ENCODE measurements around the gene PLIN3. TPM values are rescaled to one million over a fixed set of nuclear protein-coding genes. Genes with fewer than 3 reads are reported as not detected.

Gene PLIN3
- total RNA-seq, 1 experiment from 2014 or later = 207 TPM

DNA sequence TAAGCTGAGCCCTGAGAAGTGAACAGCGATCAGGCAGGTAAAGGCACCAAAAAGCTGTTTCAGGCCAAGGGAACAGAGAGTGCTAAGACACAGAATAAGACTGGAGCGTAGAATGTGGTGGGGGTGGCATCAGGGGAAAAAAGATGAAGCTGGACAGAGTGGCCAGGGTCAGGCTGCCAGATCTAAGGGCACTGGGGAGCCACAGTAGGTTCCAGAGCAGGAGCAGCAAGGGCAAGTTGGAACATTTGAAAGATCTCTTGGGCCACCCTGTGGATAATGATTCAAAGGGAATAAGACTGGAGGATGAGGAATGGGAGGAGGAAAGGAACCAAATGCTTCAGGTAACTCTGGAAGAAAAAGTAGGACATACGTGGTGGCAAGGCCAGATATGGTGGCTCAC lies 6.5 kb upstream of the PLIN3 start:
- no peaks in the 10 kb centered on the region for H3K36me3 ChIP-seq (ENCODE audit: control insufficient read depth in 1 of 2, insufficient read depth in 2 of 2, low read length in 2 of 2)
- no peak overlapping the region for H3K27ac ChIP-seq (ENCODE audit: low read depth, low read length)
- no peaks in the 10 kb centered on the region for H3K79me2 ChIP-seq (ENCODE audit: insufficient read depth, low read length)
- H2AFZ ChIP-seq (ENCODE audit: low read depth, low read length, poor library complexity, severe bottlenecking) = no peak overlapping the region
- no peak overlapping the region for H3K4me2 ChIP-seq (ENCODE audit: low read length)
- intact Hi-C loops (cut with micrococcal nuclease) = loop anchor here (5.0 kb wide), 1 partner anchor 93 kb away; the partner anchor contains the start of gene KDM4B
- H3K9me3 ChIP-seq (ENCODE audit: control insufficient read depth in 1 of 2, insufficient read depth in 1 of 2, low read depth in 1 of 2, low read length in 2 of 2) = no peaks in the 10 kb centered on the region
- no peak overlapping the region for H3K9ac ChIP-seq (ENCODE audit: low read length)
- ChIA-PET POLR2A (interaction anchor here (2.5 kb wide), 1 partner anchor 37 kb away, joined by 12 read pairs; no protein-coding TSS in a partner anchor), CTCF (interaction anchor here (8.1 kb wide), 1 partner anchor 157 kb away, joined by 32 read pairs; no protein-coding TSS in a partner anchor), RAD21 (ENCODE audit: low non-redundant PET in 1 of 2, low total read pairs in 2 of 2, uncharacterized antibody in 2 of 2, unreplicated experiment in 2 of 2) (no interaction called here)
- DNase-seq (ENCODE audit: low read depth, low spot score) (no peak), ATAC-seq (no peak)
- H3K4me1 ChIP-seq (ENCODE audit: control insufficient read depth in 1 of 2, insufficient read depth in 2 of 2, low read length in 2 of 2) = peaks cover 30 to 48% of the 10 kb centered on the region in 2 experiments
- no TSS peak for BruUV-seq (replicated peaks)
- no peak overlapping the region for H3K4me3 ChIP-seq (replicated peaks in 1 of 2; ENCODE audit: low read depth in 1 of 2, low read length in 2 of 2)
- H4K20me1 ChIP-seq (ENCODE audit: insufficient read depth) = no peaks in the 10 kb centered on the region
- no peaks in the 10 kb centered on the region for H3K9me2 ChIP-seq (ENCODE audit: insufficient read depth)
- H3K27me3 ChIP-seq (ENCODE audit: insufficient read depth, low read length) = no peaks in the 10 kb centered on the region
- no peak for TF ChIP-seq CBX3 (IDR thresholded peaks at IDR 0.05; ENCODE audit: low read depth)
- TF ChIP-seq, protein P1, sequence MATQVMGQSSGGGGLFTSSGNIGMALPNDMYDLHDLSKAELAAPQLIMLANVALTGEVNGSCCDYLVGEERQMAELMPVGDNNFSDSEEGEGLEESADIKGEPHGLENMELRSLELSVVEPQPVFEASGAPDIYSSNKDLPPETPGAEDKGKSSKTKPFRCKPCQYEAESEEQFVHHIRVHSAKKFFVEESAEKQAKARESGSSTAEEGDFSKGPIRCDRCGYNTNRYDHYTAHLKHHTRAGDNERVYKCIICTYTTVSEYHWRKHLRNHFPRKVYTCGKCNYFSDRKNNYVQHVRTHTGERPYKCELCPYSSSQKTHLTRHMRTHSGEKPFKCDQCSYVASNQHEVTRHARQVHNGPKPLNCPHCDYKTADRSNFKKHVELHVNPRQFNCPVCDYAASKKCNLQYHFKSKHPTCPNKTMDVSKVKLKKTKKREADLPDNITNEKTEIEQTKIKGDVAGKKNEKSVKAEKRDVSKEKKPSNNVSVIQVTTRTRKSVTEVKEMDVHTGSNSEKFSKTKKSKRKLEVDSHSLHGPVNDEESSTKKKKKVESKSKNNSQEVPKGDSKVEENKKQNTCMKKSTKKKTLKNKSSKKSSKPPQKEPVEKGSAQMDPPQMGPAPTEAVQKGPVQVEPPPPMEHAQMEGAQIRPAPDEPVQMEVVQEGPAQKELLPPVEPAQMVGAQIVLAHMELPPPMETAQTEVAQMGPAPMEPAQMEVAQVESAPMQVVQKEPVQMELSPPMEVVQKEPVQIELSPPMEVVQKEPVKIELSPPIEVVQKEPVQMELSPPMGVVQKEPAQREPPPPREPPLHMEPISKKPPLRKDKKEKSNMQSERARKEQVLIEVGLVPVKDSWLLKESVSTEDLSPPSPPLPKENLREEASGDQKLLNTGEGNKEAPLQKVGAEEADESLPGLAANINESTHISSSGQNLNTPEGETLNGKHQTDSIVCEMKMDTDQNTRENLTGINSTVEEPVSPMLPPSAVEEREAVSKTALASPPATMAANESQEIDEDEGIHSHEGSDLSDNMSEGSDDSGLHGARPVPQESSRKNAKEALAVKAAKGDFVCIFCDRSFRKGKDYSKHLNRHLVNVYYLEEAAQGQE (IDR thresholded peaks at IDR 0.05; ENCODE audit: low read depth) = no peak
- TF ChIP-seq SRF (IDR thresholded peaks at IDR 0.05; ENCODE audit: low read depth) = no peak
- no peak for TF ChIP-seq EGR1 (IDR thresholded peaks at IDR 0.05; ENCODE audit: low read depth)
- TF ChIP-seq POLR2A (IDR thresholded peaks at IDR 0.05; ENCODE audit: borderline replicate concordance, extremely low read depth, insufficient read depth, insufficient read length) = no peak
- no peak for TF ChIP-seq SIN3A (IDR thresholded peaks at IDR 0.05; ENCODE audit: low read depth)
- no peak for TF ChIP-seq YY1 (IDR thresholded peaks at IDR 0.05; ENCODE audit: extremely low read depth, insufficient replicate concordance, low read depth, low read length)
- TF ChIP-seq, protein P2, sequence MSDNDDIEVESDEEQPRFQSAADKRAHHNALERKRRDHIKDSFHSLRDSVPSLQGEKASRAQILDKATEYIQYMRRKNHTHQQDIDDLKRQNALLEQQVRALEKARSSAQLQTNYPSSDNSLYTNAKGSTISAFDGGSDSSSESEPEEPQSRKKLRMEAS (IDR thresholded peaks at IDR 0.05) = no peak
- TF ChIP-seq JUND (IDR thresholded peaks at IDR 0.05) = no peak
- TF ChIP-seq, protein P3, sequence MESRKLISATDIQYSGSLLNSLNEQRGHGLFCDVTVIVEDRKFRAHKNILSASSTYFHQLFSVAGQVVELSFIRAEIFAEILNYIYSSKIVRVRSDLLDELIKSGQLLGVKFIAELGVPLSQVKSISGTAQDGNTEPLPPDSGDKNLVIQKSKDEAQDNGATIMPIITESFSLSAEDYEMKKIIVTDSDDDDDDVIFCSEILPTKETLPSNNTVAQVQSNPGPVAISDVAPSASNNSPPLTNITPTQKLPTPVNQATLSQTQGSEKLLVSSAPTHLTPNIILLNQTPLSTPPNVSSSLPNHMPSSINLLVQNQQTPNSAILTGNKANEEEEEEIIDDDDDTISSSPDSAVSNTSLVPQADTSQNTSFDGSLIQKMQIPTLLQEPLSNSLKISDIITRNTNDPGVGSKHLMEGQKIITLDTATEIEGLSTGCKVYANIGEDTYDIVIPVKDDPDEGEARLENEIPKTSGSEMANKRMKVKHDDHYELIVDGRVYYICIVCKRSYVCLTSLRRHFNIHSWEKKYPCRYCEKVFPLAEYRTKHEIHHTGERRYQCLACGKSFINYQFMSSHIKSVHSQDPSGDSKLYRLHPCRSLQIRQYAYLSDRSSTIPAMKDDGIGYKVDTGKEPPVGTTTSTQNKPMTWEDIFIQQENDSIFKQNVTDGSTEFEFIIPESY (IDR thresholded peaks at IDR 0.05; ENCODE audit: extremely low read depth, insufficient replicate concordance, low read length) = no peak
- TF ChIP-seq TCF7L2 (IDR thresholded peaks at IDR 0.05; ENCODE audit: borderline replicate concordance, extremely low read depth, insufficient read depth, insufficient read length) = no peak
- no peak for TF ChIP-seq EZH2 (IDR thresholded peaks at IDR 0.05)
- no peak for TF ChIP-seq FOSL1 (IDR thresholded peaks at IDR 0.05; ENCODE audit: low read depth)
- TF ChIP-seq CEBPB (IDR thresholded peaks at IDR 0.05; ENCODE audit: low read depth) = no peak
- TF ChIP-seq, protein P4, sequence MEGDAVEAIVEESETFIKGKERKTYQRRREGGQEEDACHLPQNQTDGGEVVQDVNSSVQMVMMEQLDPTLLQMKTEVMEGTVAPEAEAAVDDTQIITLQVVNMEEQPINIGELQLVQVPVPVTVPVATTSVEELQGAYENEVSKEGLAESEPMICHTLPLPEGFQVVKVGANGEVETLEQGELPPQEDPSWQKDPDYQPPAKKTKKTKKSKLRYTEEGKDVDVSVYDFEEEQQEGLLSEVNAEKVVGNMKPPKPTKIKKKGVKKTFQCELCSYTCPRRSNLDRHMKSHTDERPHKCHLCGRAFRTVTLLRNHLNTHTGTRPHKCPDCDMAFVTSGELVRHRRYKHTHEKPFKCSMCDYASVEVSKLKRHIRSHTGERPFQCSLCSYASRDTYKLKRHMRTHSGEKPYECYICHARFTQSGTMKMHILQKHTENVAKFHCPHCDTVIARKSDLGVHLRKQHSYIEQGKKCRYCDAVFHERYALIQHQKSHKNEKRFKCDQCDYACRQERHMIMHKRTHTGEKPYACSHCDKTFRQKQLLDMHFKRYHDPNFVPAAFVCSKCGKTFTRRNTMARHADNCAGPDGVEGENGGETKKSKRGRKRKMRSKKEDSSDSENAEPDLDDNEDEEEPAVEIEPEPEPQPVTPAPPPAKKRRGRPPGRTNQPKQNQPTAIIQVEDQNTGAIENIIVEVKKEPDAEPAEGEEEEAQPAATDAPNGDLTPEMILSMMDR (IDR thresholded peaks at IDR 0.05 in 2 of 3, conservative IDR thresholded peaks at IDR 0.05 in 1 of 3; ENCODE audit: borderline replicate concordance in 1 of 3, insufficient read depth in 1 of 3, low read depth in 2 of 3, low read length in 2 of 3) = no peak
- no peak for TF ChIP-seq RAD21 (IDR thresholded peaks at IDR 0.05; ENCODE audit: low read depth)
